Activated naive CD8-positive, alpha-beta T cell treated with anti-CD3 and anti-CD28 coated beads, Interleukin-2, amount 10 ng/mL, durations not matched to agents 7 days and 5 days (primary cell): Measurements from ENCODE around the gene TMEFF1. TPM values are rescaled to one million over a fixed set of nuclear protein-coding genes. Genes with fewer than 3 reads are reported as not detected.

ENCODE experiments used
- ATAC-seq: fragments of 150-1000 bp; cut with Tn5 transposase; one replicate; pipeline ENCODE4 v1.10.0; 2021; ENCODE audit warnings: low read depth, moderate library complexity
- POLR2A ChIA-PET: fragments of 350-600 bp; sonication (Branson Sonifier 250); formaldehyde crosslinking; loops from one replicate; lab custom pipeline; 2021; ENCODE audit warnings: antibody characterized with exemption; lab: Charles Lee
- DNase-seq: peaks from one replicate; pipeline ENCODE4 v3.0.0; 2021
- H3K27ac Mint-ChIP-seq: one replicate; pipeline ENCODE4 v1.8.0; 2022; ENCODE audit warnings: mild to moderate bottlenecking, mixed read lengths
- H3K27me3 Mint-ChIP-seq: one replicate; pipeline ENCODE4 v1.8.0; 2022; ENCODE audit warnings: mild to moderate bottlenecking, moderate library complexity, mixed read lengths
- H3K36me3 Mint-ChIP-seq: one replicate; pipeline ENCODE4 v1.8.0; 2021; ENCODE audit warnings: mild to moderate bottlenecking, mixed read lengths
- H3K4me1 Mint-ChIP-seq: one replicate; pipeline ENCODE4 v1.8.0; 2021; ENCODE audit warnings: mixed read lengths
- H3K4me3 Mint-ChIP-seq: one replicate; pipeline ENCODE4 v1.8.0; 2022; ENCODE audit warnings: mild to moderate bottlenecking, moderate library complexity, mixed read lengths
- H3K9me3 Mint-ChIP-seq: one replicate; pipeline ENCODE4 v1.8.0; 2021; ENCODE audit warnings: mixed read lengths
- total RNA-seq, 2 experiments: library from RNA; stranded (reverse); gene quantifications; one replicate each; pipeline ENCODE4 v1.2.3, GENCODE V29; 2021

TMEFF1 gene
- under 1 TPM in 1 of 2 experiments, not detected in 1; 0.20 TPM for total RNA-seq

- H3K36me3 Mint-ChIP-seq, result no peaks in the 10 kb centered on the region
- no peaks in the 10 kb centered on the region for H3K9me3 Mint-ChIP-seq
- DNase-seq, result peak; percentile 54
- ATAC-seq, result peak; percentile 65
- no peak within 1 kb of the TSS for H3K27ac Mint-ChIP-seq
- peak within 1 kb of the TSS; percentile 66 for H3K4me3 Mint-ChIP-seq
- POLR2A ChIA-PET, result no interaction called here
- peaks cover 43% of the 10 kb centered on the region for H3K27me3 Mint-ChIP-seq
- H3K4me1 Mint-ChIP-seq, result peaks cover 3% of the 10 kb centered on the region
These were observed at the start of gene TMEFF1 for GRCh38 chr9:100472788-100473275. TMEFF1 (plus strand) TSS chr9:100473149; CDS start chr9:100473545, 396 bp downstream.

- Mint-ChIP-seq H3K9me3 (no peaks in the 10 kb centered on the region), H3K4me3 (peak overlapping the region; percentile 89), H3K27me3 (peaks cover 17% of the 10 kb centered on the region), H3K4me1 (peaks cover 20% of the 10 kb centered on the region), H3K27ac (peak overlapping the region; percentile 60), H3K36me3 (peaks cover 11% of the 10 kb centered on the region)
- ATAC-seq (no peak), DNase-seq (no peak)
- POLR2A ChIA-PET, result no interaction called here
These were observed 47.2 kb upstream of the TMEFF1 start for GRCh38 chr9:100425758-100426157.

- Mint-ChIP-seq H3K4me1 (peaks cover 20% of the 10 kb centered on the region), H3K4me3 (peak overlapping the region; percentile 89), H3K27ac (peak overlapping the region; percentile 86), H3K27me3 (peaks cover 17% of the 10 kb centered on the region), H3K36me3 (peaks cover 11% of the 10 kb centered on the region), H3K9me3 (no peaks in the 10 kb centered on the region)
- ATAC-seq (no peak), DNase-seq (no peak)
- POLR2A ChIA-PET, result interaction anchor here (1.0 kb wide), 1 partner anchor 15 kb away, joined by 6 read pairs; no protein-coding TSS in a partner anchor
These were observed 46.8 kb upstream of the TMEFF1 start for GRCh38 chr9:100426189-100426529.

- Mint-ChIP-seq H3K36me3 (peaks cover 14% of the 10 kb centered on the region), H3K27me3 (peaks cover 15% of the 10 kb centered on the region), H3K9me3 (no peaks in the 10 kb centered on the region), H3K4me1 (peaks cover 20% of the 10 kb centered on the region), H3K27ac (peak within 1 kb of the TSS; percentile 86), H3K4me3 (peak within 1 kb of the TSS; percentile 89)
- ATAC-seq (peak; percentile 85), DNase-seq (peak; percentile 74)
- POLR2A ChIA-PET, result interaction anchor here (0.6 to 1.8 kb wide), 3 partner anchors 15 to 829 kb away, joined by 3 to 8 read pairs (median 6); no protein-coding TSS in a partner anchor
These were observed 46.2 kb upstream of the TMEFF1 start, which contains the start of gene MSANTD3 for GRCh38 chr9:100426530-100427365. MSANTD3 (plus strand) TSS chr9:100427143; CDS start chr9:100441939, 14,796 bp downstream.

- peak; percentile 63 for ATAC-seq
- peaks cover 20% of the 10 kb centered on the region for H3K4me1 Mint-ChIP-seq
- peak overlapping the region; percentile 17 for H3K27ac Mint-ChIP-seq
- H3K27me3 Mint-ChIP-seq, result peaks cover 14% of the 10 kb centered on the region
- H3K36me3 Mint-ChIP-seq, result peaks cover 14% of the 10 kb centered on the region
- POLR2A ChIA-PET, result interaction anchor here (1.0 to 1.8 kb wide), 2 partner anchors 16 to 76 kb away, joined by 6 to 8 read pairs; no protein-coding TSS in a partner anchor
- H3K4me3 Mint-ChIP-seq, result peak overlapping the region; percentile 83
- H3K9me3 Mint-ChIP-seq, result no peaks in the 10 kb centered on the region
- no peak for DNase-seq
These were observed 45.3 kb upstream of the TMEFF1 start for GRCh38 chr9:100427366-100428263.

GRCh38 chr9:100428871-100429654 lies 43.9 kb upstream of the TMEFF1 start:
- peaks cover 20% of the 10 kb centered on the region for H3K4me1 Mint-ChIP-seq
- H3K9me3 Mint-ChIP-seq, result no peaks in the 10 kb centered on the region
- DNase-seq (no peak), ATAC-seq (no peak)
- peaks cover 16% of the 10 kb centered on the region for H3K36me3 Mint-ChIP-seq
- no peak overlapping the region for H3K4me3 Mint-ChIP-seq
- POLR2A ChIA-PET, result interaction anchor here (0.7 kb wide), 1 partner anchor 106 kb away, joined by 3 read pairs; no protein-coding TSS in a partner anchor
- H3K27me3 Mint-ChIP-seq, result peaks cover 8% of the 10 kb centered on the region
- H3K27ac Mint-ChIP-seq, result no peak overlapping the region

GRCh38 chr9:100430286-100430940 lies 42.5 kb upstream of the TMEFF1 start:
- POLR2A ChIA-PET, result interaction anchor here (0.6 kb wide), 1 partner anchor 14 kb away, joined by 3 read pairs; no protein-coding TSS in a partner anchor
- H3K9me3 Mint-ChIP-seq, result no peaks in the 10 kb centered on the region
- DNase-seq (no peak), ATAC-seq (no peak)
- H3K36me3 Mint-ChIP-seq, result peaks cover 16% of the 10 kb centered on the region
- H3K4me1 Mint-ChIP-seq, result peaks cover 20% of the 10 kb centered on the region
- peaks cover 3% of the 10 kb centered on the region for H3K27me3 Mint-ChIP-seq
- H3K4me3 Mint-ChIP-seq, result no peak overlapping the region
- no peak overlapping the region for H3K27ac Mint-ChIP-seq

- Mint-ChIP-seq H3K9me3 (no peaks in the 10 kb centered on the region), H3K27ac (no peak overlapping the region), H3K4me3 (no peak overlapping the region), H3K36me3 (peaks cover 16% of the 10 kb centered on the region), H3K4me1 (peaks cover 11% of the 10 kb centered on the region), H3K27me3 (no peaks in the 10 kb centered on the region)
- ATAC-seq, result no peak
- DNase-seq, result no peak
- POLR2A ChIA-PET, result no interaction called here
These were observed 41.1 kb upstream of the TMEFF1 start for GRCh38 chr9:100431886-100432285.

GRCh38 chr9:100432736-100433135 lies 40.2 kb upstream of the TMEFF1 start:
- Mint-ChIP-seq H3K4me3 (no peak overlapping the region), H3K27ac (no peak overlapping the region), H3K36me3 (peaks cover 16% of the 10 kb centered on the region), H3K4me1 (peaks cover 11% of the 10 kb centered on the region), H3K9me3 (no peaks in the 10 kb centered on the region), H3K27me3 (no peaks in the 10 kb centered on the region)
- POLR2A ChIA-PET, result no interaction called here
- ATAC-seq, result no peak
- no peak for DNase-seq

- Mint-ChIP-seq H3K27me3 (no peaks in the 10 kb centered on the region), H3K9me3 (no peaks in the 10 kb centered on the region), H3K36me3 (peaks cover 4% of the 10 kb centered on the region), H3K27ac (no peak overlapping the region), H3K4me1 (no peaks in the 10 kb centered on the region), H3K4me3 (no peak overlapping the region)
- POLR2A ChIA-PET, result no interaction called here
- DNase-seq (no peak), ATAC-seq (no peak)
These were observed 36.4 kb upstream of the TMEFF1 start for GRCh38 chr9:100436571-100436970.

- no peak for ATAC-seq
- POLR2A ChIA-PET, result interaction anchor here (1.0 kb wide), 1 partner anchor 86 kb away, joined by 3 read pairs; the partner anchor contains the start of gene TEX10
- Mint-ChIP-seq H3K4me1 (no peaks in the 10 kb centered on the region), H3K27ac (no peak overlapping the region), H3K4me3 (no peak overlapping the region), H3K9me3 (no peaks in the 10 kb centered on the region), H3K27me3 (no peaks in the 10 kb centered on the region), H3K36me3 (peaks cover 4% of the 10 kb centered on the region)
- DNase-seq, result peak; percentile 35
These were observed 34.8 kb upstream of the TMEFF1 start for GRCh38 chr9:100437860-100438805.
